ENCODE data around the gene COX6B2.

COX6B2 gene

GRCh38 chr19:55383279-55384130 is 29.0 kb upstream of the COX6B2 start:
- in situ Hi-C loops (cut with MboI; ENCODE audit: low sequenced_read_pairs) = no loop called here

- in situ Hi-C loops (cut with MboI; ENCODE audit: low sequenced_read_pairs) = no loop called here
These were observed 28.1 kb upstream of the COX6B2 start for GRCh38 chr19:55382522-55383054.

- in situ Hi-C loops (cut with MboI; ENCODE audit: low sequenced_read_pairs) = no loop called here
These were observed 27.5 kb upstream of the COX6B2 start for GRCh38 chr19:55382013-55382412.

- in situ Hi-C loops (cut with MboI; ENCODE audit: low sequenced_read_pairs) = no loop called here
These were observed 24.7 kb upstream of the COX6B2 start for GRCh38 chr19:55379174-55379573.

GRCh38 chr19:55377356-55378131 is 23.0 kb upstream of the COX6B2 start:
- in situ Hi-C loops (cut with MboI; ENCODE audit: low sequenced_read_pairs) = no loop called here

GRCh38 chr19:55376241-55376933 is 21.9 kb upstream of the COX6B2 start, which contains the start of gene TMEM190:
TMEM190 (plus strand) TSS chr19:55376826; CDS start chr19:55376854, 28 bp downstream.
- in situ Hi-C loops (cut with MboI; ENCODE audit: low sequenced_read_pairs) = no loop called here

GRCh38 chr19:55373993-55374757 is 19.7 kb upstream of the COX6B2 start:
- in situ Hi-C loops (cut with MboI; ENCODE audit: low sequenced_read_pairs) = no loop called here

- in situ Hi-C loops (cut with MboI; ENCODE audit: low sequenced_read_pairs) = no loop called here
These were observed 18.9 kb upstream of the COX6B2 start for GRCh38 chr19:55373306-55373992.

GRCh38 chr19:55372316-55373081 is 18.0 kb upstream of the COX6B2 start:
- in situ Hi-C loops (cut with MboI; ENCODE audit: low sequenced_read_pairs) = no loop called here

GRCh38 chr19:55370305-55370988 is 15.9 kb upstream of the COX6B2 start, which contains the start of gene IL11:
IL11 (minus strand) TSS chr19:55370463; CDS start chr19:55370310, 153 bp downstream.
- in situ Hi-C loops (cut with MboI; ENCODE audit: low sequenced_read_pairs) = no loop called here

- in situ Hi-C loops (cut with MboI; ENCODE audit: low sequenced_read_pairs) = no loop called here
These were observed 15.3 kb upstream of the COX6B2 start for GRCh38 chr19:55369653-55370304.

GRCh38 chr19:55368701-55369563 is 14.4 kb upstream of the COX6B2 start:
- in situ Hi-C loops (cut with MboI; ENCODE audit: low sequenced_read_pairs) = no loop called here

GRCh38 chr19:55368106-55368505 is 13.6 kb upstream of the COX6B2 start:
- in situ Hi-C loops (cut with MboI; ENCODE audit: low sequenced_read_pairs) = no loop called here

GRCh38 chr19:55366790-55367189 is 12.3 kb upstream of the COX6B2 start:
- in situ Hi-C loops (cut with MboI; ENCODE audit: low sequenced_read_pairs) = no loop called here

- in situ Hi-C loops (cut with MboI; ENCODE audit: low sequenced_read_pairs) = no loop called here
These were observed 11.4 kb upstream of the COX6B2 start for GRCh38 chr19:55365964-55366363.

- in situ Hi-C loops (cut with MboI; ENCODE audit: low sequenced_read_pairs) = no loop called here
These were observed 10.7 kb upstream of the COX6B2 start for GRCh38 chr19:55365245-55365644.
